Esophagus squamous epithelium (tissue), 5 donors: ENCODE results near the gene NR2E1. TPM values are rescaled to one million over a fixed set of nuclear protein-coding genes. Genes with fewer than 3 reads are reported as not detected.

Experiments used
- DNase-seq: peaks from one replicate; lab custom pipeline; 2025; lab: John Stamatoyannopoulos, UW
- H3K27ac ChIP-seq, 4 donors: fragments of 200-600 bp; sonication (generic); one replicate each; pipeline ENCODE4 v1.5.1; 2016 to 2019; ENCODE audit warnings: mild to moderate bottlenecking in 1 of 4
- H3K27me3 ChIP-seq, 4 donors: fragments of 200-600 bp; sonication (generic); 1 replicate in 3 of 4; 2 replicates in 1 of 4; pipeline versions ENCODE4 v1.5.1 to v1.6.0; 2017 to 2021; ENCODE audit warnings: antibody characterized with exemption in 1 of 4
- H3K36me3 ChIP-seq, 3 donors: fragments of 200-600 bp; sonication (generic); one replicate each; pipeline ENCODE4 v1.5.1; 2016 to 2019
- H3K4me1 ChIP-seq, 3 donors: fragments of 200-600 bp; sonication (generic); one replicate each; pipeline ENCODE4 v1.5.1; 2017 to 2019
- H3K4me3 ChIP-seq, 4 donors: fragments of 200-600 bp; sonication (generic); 1 replicate in 3 of 4; 2 replicates in 1 of 4; pipeline ENCODE4 v1.5.1; 2016 to 2019; ENCODE audit warnings: mild to moderate bottlenecking in 2 of 4, moderate library complexity in 1 of 4
- H3K9me3 ChIP-seq, 3 donors: fragments of 200-600 bp; sonication (generic); one replicate each; pipeline ENCODE4 v1.5.1; 2016 to 2019
- POLR2A ChIP-seq, 4 donors: fragments of 450-650 bp; IDR thresholded peaks; one replicate each; pipeline ENCODE4 v1.6.1; 2017; ENCODE audit warnings: antibody characterized with exemption in 4 of 4, mild to moderate bottlenecking in 4 of 4, moderate library complexity in 3 of 4
- WGBS, 2 donors: methylation state at CpG; one replicate each; pipeline ENCODE4 v1.1.5; 2018; 5-methylcytosine and 5-hydroxymethylcytosine counted together
- intact Hi-C: fragments of 100-400 bp; cut with DNase I; formaldehyde crosslinking; loops from one replicate; pipeline ENCODE4 v1.15.0; 2022
- total RNA-seq, 4 donors: library from RNA; depleted of rRNA; stranded (reverse); fragments of >200 nt; gene quantifications; one replicate each; pipeline ENCODE4 v1.1.0, GENCODE V29; 2016
- TF ChIP-seq, protein P1 (sequence below), 6 experiments: fragments of 450-650 bp in 4 of 6; fragments of 200-600 bp in 2 of 6; sonication (generic) in 2 of 6; IDR thresholded peaks; one replicate each; pipeline ENCODE4 v1.5.1; 2016 to 2019; ENCODE audit warnings: antibody characterized with exemption in 6 of 6, mild to moderate bottlenecking in 4 of 6, moderate library complexity in 4 of 6
- donor health status: DM: yes; HTN: yes; CAD: no.

Gene NR2E1
- total RNA-seq, 4 donors from 2014 or later, result not detected

DNA sequence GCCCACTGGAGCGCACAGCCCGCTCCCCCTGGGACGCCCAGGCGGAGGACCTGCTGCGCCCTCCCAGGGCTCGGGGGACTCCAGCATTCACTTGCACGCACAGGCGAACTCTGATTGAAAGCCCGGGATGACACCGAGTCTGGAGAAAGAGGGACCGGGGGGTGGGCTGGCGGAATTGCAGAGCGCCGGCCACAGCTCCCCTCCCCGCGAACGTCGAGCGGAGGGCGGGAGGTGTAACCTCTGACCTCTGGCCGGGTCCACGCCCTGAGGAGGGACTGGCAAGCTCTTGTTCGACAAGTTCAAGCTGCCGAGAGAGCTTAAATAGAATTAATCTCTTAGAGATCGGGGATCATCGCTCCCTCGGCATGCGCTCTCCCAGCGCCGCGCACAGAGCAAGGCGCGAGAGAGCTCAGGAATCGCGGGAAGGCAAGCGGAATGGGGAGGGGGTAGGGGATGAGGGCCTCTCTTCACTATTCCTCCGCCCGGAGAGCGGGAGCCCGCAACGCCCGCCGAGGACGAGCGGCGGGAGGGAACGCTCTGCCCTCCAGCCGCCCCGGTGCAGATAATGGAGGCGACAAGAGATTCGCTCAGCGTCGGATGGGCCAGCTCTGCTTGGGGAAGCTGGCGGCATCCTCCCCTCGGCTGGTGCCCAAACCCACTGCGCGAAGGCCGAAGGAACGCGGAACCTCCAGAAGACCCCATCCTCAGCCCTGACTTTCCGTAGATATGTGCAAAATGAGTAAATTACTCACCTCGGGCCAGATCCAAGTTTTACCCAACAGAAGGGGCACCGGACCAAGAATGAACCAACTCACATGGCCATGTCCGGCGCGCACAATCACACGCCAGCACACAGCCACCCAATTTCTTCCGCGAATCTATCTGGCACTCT, 761 bp upstream of the NR2E1 start:
- Histone ChIP-seq H3K27me3 (peaks cover 50 to 100% (median 82%) of the 10 kb centered on the region in 4 donors), H3K4me3 (peak overlapping the region in 3 of 4 donors; percentile 5 to 53 (median 23)), H3K36me3 (no peaks in the 10 kb centered on the region), H3K9me3 (no peaks in the 10 kb centered on the region), H3K27ac (no peak overlapping the region), H3K4me1 (peaks cover 46 to 72% (median 56%) of the 10 kb centered on the region in 3 donors)
- intact Hi-C loops, result no loop called here
- DNase-seq, result no peak
- 14 to 31% methylated on average over 3 to 17 of the region's 69 CpGs for WGBS, 2 donors
- TF ChIP-seq, protein P1, sequence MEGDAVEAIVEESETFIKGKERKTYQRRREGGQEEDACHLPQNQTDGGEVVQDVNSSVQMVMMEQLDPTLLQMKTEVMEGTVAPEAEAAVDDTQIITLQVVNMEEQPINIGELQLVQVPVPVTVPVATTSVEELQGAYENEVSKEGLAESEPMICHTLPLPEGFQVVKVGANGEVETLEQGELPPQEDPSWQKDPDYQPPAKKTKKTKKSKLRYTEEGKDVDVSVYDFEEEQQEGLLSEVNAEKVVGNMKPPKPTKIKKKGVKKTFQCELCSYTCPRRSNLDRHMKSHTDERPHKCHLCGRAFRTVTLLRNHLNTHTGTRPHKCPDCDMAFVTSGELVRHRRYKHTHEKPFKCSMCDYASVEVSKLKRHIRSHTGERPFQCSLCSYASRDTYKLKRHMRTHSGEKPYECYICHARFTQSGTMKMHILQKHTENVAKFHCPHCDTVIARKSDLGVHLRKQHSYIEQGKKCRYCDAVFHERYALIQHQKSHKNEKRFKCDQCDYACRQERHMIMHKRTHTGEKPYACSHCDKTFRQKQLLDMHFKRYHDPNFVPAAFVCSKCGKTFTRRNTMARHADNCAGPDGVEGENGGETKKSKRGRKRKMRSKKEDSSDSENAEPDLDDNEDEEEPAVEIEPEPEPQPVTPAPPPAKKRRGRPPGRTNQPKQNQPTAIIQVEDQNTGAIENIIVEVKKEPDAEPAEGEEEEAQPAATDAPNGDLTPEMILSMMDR (IDR thresholded peaks at IDR 0.05), result no peak
- TF ChIP-seq POLR2A (IDR thresholded peaks at IDR 0.05), result no peak

DNA sequence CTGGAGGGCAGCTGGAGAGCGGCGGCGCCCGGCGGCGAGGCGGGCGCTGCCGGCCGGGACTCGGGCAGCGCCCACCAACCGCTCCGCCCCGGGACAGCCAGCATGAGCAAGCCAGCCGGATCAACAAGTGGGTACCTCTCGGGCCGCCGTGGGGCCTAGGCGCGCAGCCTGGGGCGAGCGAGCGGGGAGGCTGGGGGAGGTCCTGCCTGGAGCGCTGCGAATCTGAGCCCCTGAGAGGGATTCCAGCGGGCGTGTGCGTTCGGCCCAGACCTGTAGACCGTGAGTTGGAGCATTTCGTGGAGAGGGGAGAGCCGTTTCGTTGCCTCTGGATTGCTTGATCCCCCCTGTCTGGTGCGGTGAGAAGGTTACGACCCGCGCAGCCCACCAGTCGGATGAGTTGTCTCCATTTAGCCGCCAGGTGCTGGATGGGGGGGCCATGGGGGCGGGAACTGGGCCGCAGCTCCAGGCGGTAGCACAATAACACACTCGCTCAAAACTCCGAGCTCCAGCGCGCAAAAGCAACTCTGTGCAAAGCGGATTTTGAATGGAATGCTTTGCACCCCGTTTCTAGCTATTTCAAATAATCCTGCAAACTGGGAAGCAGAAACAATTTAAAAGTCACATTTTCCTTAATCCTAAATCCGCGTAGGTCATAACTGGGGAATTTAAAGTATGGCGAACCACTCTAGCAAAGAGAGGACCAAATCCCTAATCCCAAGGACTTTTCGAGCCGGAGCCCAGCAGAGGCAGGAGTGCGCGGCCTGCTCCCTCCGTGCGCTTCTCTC, 1.0 kb downstream of the NR2E1 start:
- Histone ChIP-seq H3K4me3 (peak overlapping the region in 1 of 4 donors; percentile 53), H3K4me1 (peaks cover 46 to 84% (median 56%) of the 10 kb centered on the region in 3 donors), H3K27me3 (peaks cover 48 to 100% (median 81%) of the 10 kb centered on the region in 4 donors), H3K9me3 (no peaks in the 10 kb centered on the region), H3K27ac (no peak overlapping the region), H3K36me3 (no peaks in the 10 kb centered on the region)
- DNase-seq, result no peak
- WGBS, 2 donors, result 30 to 32% methylated on average over 10 to 12 of the region's 58 CpGs
- TF ChIP-seq, protein P1 (IDR thresholded peaks at IDR 0.05), result no peak
- intact Hi-C loops, result no loop called here

DNA sequence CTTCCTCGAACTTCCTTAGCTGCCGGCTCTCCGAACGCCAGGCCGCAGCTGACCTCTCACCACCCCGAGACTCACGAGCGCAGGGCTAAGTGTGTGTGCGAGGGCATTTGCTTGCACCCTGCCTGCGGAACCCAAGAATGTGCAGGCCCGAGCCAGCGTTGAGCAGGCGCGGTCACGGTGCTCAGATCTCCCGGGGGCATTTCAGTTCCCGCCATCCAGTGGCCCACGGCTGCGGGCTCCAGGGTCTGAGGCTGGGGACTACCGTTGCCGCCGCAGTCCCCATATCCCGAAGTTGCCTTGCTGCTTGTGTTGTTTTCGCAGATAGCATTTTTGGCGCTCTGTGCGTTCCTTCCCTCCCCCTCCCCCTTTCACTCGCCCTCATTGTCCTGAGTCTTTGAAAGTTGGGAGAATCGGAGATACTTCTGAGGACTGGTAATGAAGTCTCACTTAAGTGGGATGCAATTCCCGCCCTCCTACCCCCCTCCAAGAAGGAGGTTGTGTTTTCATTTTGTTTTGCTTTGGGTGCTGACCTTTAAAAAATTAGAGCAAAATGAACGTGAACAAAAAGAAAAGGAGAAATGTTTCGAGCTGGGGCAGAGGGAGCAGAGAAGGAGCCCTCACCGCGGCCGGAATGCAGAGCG, 1.7 kb downstream of the NR2E1 start:
- Histone ChIP-seq H3K36me3 (no peaks in the 10 kb centered on the region), H3K27me3 (peaks cover 44 to 100% (median 76%) of the 10 kb centered on the region in 4 donors), H3K9me3 (no peaks in the 10 kb centered on the region), H3K4me3 (peak overlapping the region in 2 of 4 donors; percentile 29 to 56), H3K27ac (no peak overlapping the region), H3K4me1 (peaks cover 46 to 84% (median 56%) of the 10 kb centered on the region in 3 donors)
- intact Hi-C loops, result no loop called here
- DNase-seq, result no peak
- TF ChIP-seq, protein P1 (IDR thresholded peaks at IDR 0.05), result no peak
- TF ChIP-seq POLR2A (IDR thresholded peaks at IDR 0.05), result no peak
- WGBS, 2 donors, result 49 to 52% methylated on average over 21 to 26 of the region's 35 CpGs

DNA sequence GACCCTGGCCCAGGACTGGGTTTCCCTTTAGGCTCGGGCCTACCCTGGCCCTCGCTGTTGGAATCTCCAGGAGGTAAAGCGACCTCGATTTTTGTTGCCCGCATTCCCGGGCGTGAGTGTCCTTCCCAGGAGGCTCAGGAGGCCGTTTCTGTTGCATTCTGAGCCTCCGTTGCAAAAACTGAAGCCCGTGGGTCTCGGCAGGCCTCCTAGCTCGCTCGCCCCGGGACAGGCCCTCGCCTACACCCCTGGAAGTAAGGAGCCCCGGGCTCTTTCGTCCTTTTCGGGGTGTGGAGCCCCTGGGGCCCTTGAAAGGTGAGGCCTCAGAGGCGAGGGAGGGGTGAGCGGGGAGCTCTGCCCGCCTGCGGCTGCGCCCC, 2.3 kb downstream of the NR2E1 start:
- Histone ChIP-seq H3K9me3 (no peaks in the 10 kb centered on the region), H3K36me3 (no peaks in the 10 kb centered on the region), H3K27ac (no peak overlapping the region), H3K4me3 (peak overlapping the region in 3 of 4 donors; percentile 14 to 56 (median 29)), H3K27me3 (peaks cover 44 to 100% (median 72%) of the 10 kb centered on the region in 4 donors), H3K4me1 (peaks cover 46 to 81% (median 56%) of the 10 kb centered on the region in 3 donors)
- no peak for TF ChIP-seq POLR2A (IDR thresholded peaks at IDR 0.05)
- TF ChIP-seq, protein P1 (IDR thresholded peaks at IDR 0.05), result no peak
- intact Hi-C loops, result no loop called here
- DNase-seq, result no peak
- WGBS, 2 donors, result 35 to 47% methylated on average over 6 to 8 of the region's 23 CpGs
